ENCODE measurements around the gene MED28. TPM values are rescaled to one million over a fixed set of nuclear protein-coding genes. Genes with fewer than 3 reads are reported as not detected.

The MED28 gene
- polyA plus RNA-seq, 3 donors, result 5.5 to 14.7 (median 13.1) TPM

GRCh38 chr4:17605236-17605635, 9.2 kb upstream of the MED28 start:
- 70 to 82% (median 76%) methylated on average over 3 of the region's 3 CpGs for WGBS, 3 donors
- H3K27ac ChIP-seq (ENCODE audit: low read depth, low read length), result no peak overlapping the region

- H3K27ac ChIP-seq (ENCODE audit: low read depth, low read length), result no peak overlapping the region
- WGBS, 3 donors, result 1 to 2% (median 1%) methylated on average over 22 to 23 of the region's 23 CpGs
These were observed 553 bp upstream of the MED28 start for GRCh38 chr4:17613761-17614415.

GRCh38 chr4:17616283-17616682, 1.8 kb downstream of the MED28 start:
- H3K27ac ChIP-seq (ENCODE audit: low read depth, low read length), result no peak overlapping the region
- WGBS, 3 donors, result 51 to 64% (median 52%) methylated on average over 5 of the region's 5 CpGs

- H3K27ac ChIP-seq (ENCODE audit: low read depth, low read length), result no peak overlapping the region
- 35 to 76% (median 38%) methylated on average over 1 of the region's 1 CpG for whole genome bisulfite sequencing, 3 donors
These were observed 4.5 kb downstream of the MED28 start for GRCh38 chr4:17618926-17619325.

- no peak overlapping the region for H3K27ac ChIP-seq (ENCODE audit: low read depth, low read length)
- 58 to 72% (median 68%) methylated on average over 7 of the region's 7 CpGs for WGBS, 3 donors
These were observed 5.1 kb downstream of the MED28 start for GRCh38 chr4:17619416-17620105.

- no peak overlapping the region for H3K27ac ChIP-seq (ENCODE audit: low read depth, low read length)
- WGBS, 3 donors, result 78 to 88% (median 86%) methylated on average over 7 of the region's 7 CpGs
These were observed 9.1 kb downstream of the MED28 start for GRCh38 chr4:17623451-17624001.

- 76 to 94% (median 89%) methylated on average over 2 of the region's 2 CpGs for WGBS, 3 donors
- no peak overlapping the region for H3K27ac ChIP-seq (ENCODE audit: low read depth, low read length)
These were observed 10.4 kb downstream of the MED28 start for GRCh38 chr4:17624821-17625220.

GRCh38 chr4:17630228-17630627, 15.8 kb downstream of the MED28 start:
- H3K27ac ChIP-seq (ENCODE audit: low read depth, low read length), result no peak overlapping the region
- 91 to 96% (median 93%) methylated on average over 4 of the region's 4 CpGs for WGBS, 3 donors

GRCh38 chr4:17633600-17633999, 19.2 kb downstream of the MED28 start:
- H3K27ac ChIP-seq (ENCODE audit: low read depth, low read length), result no peak overlapping the region
- 94 to 96% (median 94%) methylated on average over 9 of the region's 9 CpGs for WGBS, 3 donors

- 94 to 99% (median 97%) methylated on average over 4 of the region's 4 CpGs for WGBS, 3 donors
- H3K27ac ChIP-seq (ENCODE audit: low read depth, low read length), result no peak overlapping the region
These were observed 20.6 kb downstream of the MED28 start for GRCh38 chr4:17635056-17635455.

GRCh38 chr4:17636341-17636695, 21.9 kb downstream of the MED28 start:
- WGBS, 3 donors, result 88 to 93% (median 90%) methylated on average over 17 of the region's 17 CpGs
- no peak overlapping the region for H3K27ac ChIP-seq (ENCODE audit: low read depth, low read length)

- 57 to 58% (median 58%) methylated on average over 31 to 32 of the region's 32 CpGs for WGBS, 3 donors
- no peak overlapping the region for H3K27ac ChIP-seq (ENCODE audit: low read depth, low read length)
These were observed 22.5 kb downstream of the MED28 start for GRCh38 chr4:17636696-17637622.

GRCh38 chr4:17639136-17639535, 24.7 kb downstream of the MED28 start:
- H3K27ac ChIP-seq (ENCODE audit: low read depth, low read length), result no peak overlapping the region
- 76 to 91% (median 86%) methylated on average over 7 of the region's 7 CpGs for WGBS, 3 donors

- no peak overlapping the region for H3K27ac ChIP-seq (ENCODE audit: low read depth, low read length)
- WGBS, 3 donors, result 79 to 96% (median 93%) methylated on average over 1 of the region's 1 CpG
These were observed 27.9 kb downstream of the MED28 start for GRCh38 chr4:17642398-17642783.

GRCh38 chr4:17646693-17647092, 32.3 kb downstream of the MED28 start:
- H3K27ac ChIP-seq (ENCODE audit: low read depth, low read length), result no peak overlapping the region
- 60 to 76% (median 62%) methylated on average over 3 of the region's 3 CpGs for WGBS, 3 donors

GRCh38 chr4:17647176-17647806, 32.9 kb downstream of the MED28 start:
- 85 to 87% (median 86%) methylated on average over 9 of the region's 9 CpGs for WGBS, 3 donors
- no peak overlapping the region for H3K27ac ChIP-seq (ENCODE audit: low read depth, low read length)

- H3K27ac ChIP-seq (ENCODE audit: low read depth, low read length), result no peak overlapping the region
- WGBS, 3 donors, result 82 to 84% (median 84%) methylated on average over 5 of the region's 5 CpGs
These were observed 33.5 kb downstream of the MED28 start for GRCh38 chr4:17647927-17648326.

- 50 to 83% (median 64%) methylated on average over 2 of the region's 2 CpGs for WGBS, 3 donors
- H3K27ac ChIP-seq (ENCODE audit: low read depth, low read length), result no peak overlapping the region
These were observed 36.0 kb downstream of the MED28 start for GRCh38 chr4:17650406-17650805.

All from adipose tissue (tissue), 3 donors.